ENCODE data around the gene QTRT2.

DNA sequence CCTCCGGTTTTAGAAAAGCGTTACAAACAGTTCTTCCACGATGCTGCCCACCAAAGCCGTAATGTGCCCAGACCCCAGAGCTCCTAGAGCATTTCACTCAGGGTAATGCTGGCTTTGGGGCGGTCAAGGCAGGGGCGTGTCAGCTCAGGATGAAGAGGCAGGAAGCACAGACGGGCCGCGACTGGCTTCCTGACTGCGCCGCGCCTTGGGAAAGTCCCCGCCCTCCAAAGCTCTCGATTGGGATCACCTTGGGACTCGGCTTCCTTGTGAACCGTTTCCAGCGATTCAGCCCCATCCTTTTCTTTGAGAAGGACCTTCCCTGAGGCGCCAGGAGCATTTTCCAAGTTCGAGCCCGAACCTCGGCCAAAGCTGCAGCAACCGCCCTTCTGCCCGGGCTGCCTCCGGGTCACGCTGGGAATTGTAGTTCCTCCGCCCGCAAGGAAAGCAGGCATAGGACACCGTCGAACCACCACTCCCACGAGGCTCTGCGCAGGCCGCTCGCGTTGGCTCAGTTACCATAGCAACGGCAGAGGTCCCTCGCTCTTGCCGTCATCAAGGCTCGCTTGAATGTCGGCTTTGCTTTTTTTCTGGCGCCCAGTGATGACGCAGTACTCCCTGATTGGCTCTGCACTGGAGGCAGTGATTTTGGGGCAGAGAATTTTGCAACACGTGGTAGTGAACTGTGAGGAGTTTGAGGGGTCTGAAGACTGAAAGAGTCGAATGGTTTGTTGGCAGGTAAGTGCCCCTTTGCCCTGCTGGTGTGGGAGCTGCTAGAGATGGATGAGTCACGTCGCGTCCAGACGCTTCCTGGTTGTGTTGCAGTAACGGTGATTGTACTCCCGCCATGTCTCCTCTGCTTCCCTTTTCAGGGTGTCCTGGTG, at the start of gene QTRT2, which contains the start of gene CCDC191:
- TF ChIP-seq, protein P1, sequence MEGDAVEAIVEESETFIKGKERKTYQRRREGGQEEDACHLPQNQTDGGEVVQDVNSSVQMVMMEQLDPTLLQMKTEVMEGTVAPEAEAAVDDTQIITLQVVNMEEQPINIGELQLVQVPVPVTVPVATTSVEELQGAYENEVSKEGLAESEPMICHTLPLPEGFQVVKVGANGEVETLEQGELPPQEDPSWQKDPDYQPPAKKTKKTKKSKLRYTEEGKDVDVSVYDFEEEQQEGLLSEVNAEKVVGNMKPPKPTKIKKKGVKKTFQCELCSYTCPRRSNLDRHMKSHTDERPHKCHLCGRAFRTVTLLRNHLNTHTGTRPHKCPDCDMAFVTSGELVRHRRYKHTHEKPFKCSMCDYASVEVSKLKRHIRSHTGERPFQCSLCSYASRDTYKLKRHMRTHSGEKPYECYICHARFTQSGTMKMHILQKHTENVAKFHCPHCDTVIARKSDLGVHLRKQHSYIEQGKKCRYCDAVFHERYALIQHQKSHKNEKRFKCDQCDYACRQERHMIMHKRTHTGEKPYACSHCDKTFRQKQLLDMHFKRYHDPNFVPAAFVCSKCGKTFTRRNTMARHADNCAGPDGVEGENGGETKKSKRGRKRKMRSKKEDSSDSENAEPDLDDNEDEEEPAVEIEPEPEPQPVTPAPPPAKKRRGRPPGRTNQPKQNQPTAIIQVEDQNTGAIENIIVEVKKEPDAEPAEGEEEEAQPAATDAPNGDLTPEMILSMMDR (IDR thresholded peaks at IDR 0.05) = no peak
- no peak for TF ChIP-seq ZFP36 (IDR thresholded peaks at IDR 0.05; ENCODE audit: borderline replicate concordance, partially characterized antibody)
- no peak; the same call in 1 of the 2 replicates for TF ChIP-seq PHF8 (IDR thresholded peaks at IDR 0.05; ENCODE audit: borderline replicate concordance, low read depth)
- peak; percentile 71 for TF ChIP-seq POLR2A (IDR thresholded peaks at IDR 0.05; ENCODE audit: low read length)

Measured in A549 (cell line).